ENCODE data around the gene TMEM132D. TPM values are rescaled to one million over a fixed set of nuclear protein-coding genes. Genes with fewer than 3 reads are reported as not detected.

TMEM132D gene
- total RNA-seq, 2 experiments from 2014 or later = not detected

GRCh38 chr12:129109174-129110001, 794.4 kb downstream of the TMEM132D start:
- no peaks in the 10 kb centered on the region for H3K9me3 Mint-ChIP-seq
- no peak overlapping the region for H3K4me3 Mint-ChIP-seq
- H3K4me1 Mint-ChIP-seq = no peaks in the 10 kb centered on the region
- no peak overlapping the region for H3K27ac Mint-ChIP-seq
- ChIA-PET POLR2A (no interaction called here), CTCF (no interaction called here)
- H3K27me3 Mint-ChIP-seq = no peaks in the 10 kb centered on the region
- H3K36me3 Mint-ChIP-seq (ENCODE audit: low read depth) = no peaks in the 10 kb centered on the region
- DNase-seq = no peak

GRCh38 chr12:129106772-129107171, 797.1 kb downstream of the TMEM132D start:
- Mint-ChIP-seq H3K4me3 (no peak overlapping the region), H3K4me1 (no peaks in the 10 kb centered on the region), H3K9me3 (peaks cover 4% of the 10 kb centered on the region), H3K27me3 (no peaks in the 10 kb centered on the region), H3K36me3 (ENCODE audit: low read depth) (no peaks in the 10 kb centered on the region), H3K27ac (no peak overlapping the region)
- CTCF ChIA-PET = no interaction called here
- no peak for DNase-seq
- POLR2A ChIA-PET = no interaction called here

- no peaks in the 10 kb centered on the region for H3K4me1 Mint-ChIP-seq
Measured at GRCh38 chr12:129103231-129103630, 800.6 kb downstream of the TMEM132D start.

DNA sequence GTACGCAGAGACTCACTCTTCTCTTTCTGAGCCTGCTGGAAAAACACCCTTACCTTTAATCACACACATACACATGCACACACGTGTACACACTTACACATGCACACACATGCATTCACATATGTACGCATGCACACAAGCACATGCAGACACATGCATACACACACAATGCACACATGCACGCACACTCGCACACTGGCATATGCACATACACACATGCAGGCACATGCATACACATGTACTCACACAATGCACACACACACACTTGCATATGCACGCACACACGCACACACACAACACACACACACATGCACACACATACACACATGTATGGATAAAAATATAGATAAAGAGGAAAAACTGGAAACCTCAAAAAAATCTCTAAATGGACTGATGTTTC, 801.6 kb downstream of the TMEM132D start:
- ChIA-PET CTCF (no interaction called here), POLR2A (no interaction called here)
- Mint-ChIP-seq H3K36me3 (ENCODE audit: low read depth) (no peaks in the 10 kb centered on the region), H3K27me3 (no peaks in the 10 kb centered on the region), H3K4me3 (no peak overlapping the region), H3K9me3 (peaks cover 12% of the 10 kb centered on the region), H3K4me1 (no peaks in the 10 kb centered on the region), H3K27ac (no peak overlapping the region)
- DNase-seq = no peak

More at GRCh38 chr12:129103231-129103630, 800.6 kb downstream of the TMEM132D start:
- ChIA-PET POLR2A (no interaction called here), CTCF (no interaction called here)
- H3K4me3 Mint-ChIP-seq = no peak overlapping the region
- H3K27ac Mint-ChIP-seq = no peak overlapping the region
- no peaks in the 10 kb centered on the region for H3K36me3 Mint-ChIP-seq (ENCODE audit: low read depth)
- no peaks in the 10 kb centered on the region for H3K27me3 Mint-ChIP-seq
- H3K9me3 Mint-ChIP-seq = peaks cover 12% of the 10 kb centered on the region
- no peak for DNase-seq

- Mint-ChIP-seq H3K27me3 (no peaks in the 10 kb centered on the region), H3K4me3 (no peak overlapping the region), H3K36me3 (ENCODE audit: low read depth) (no peaks in the 10 kb centered on the region), H3K4me1 (no peaks in the 10 kb centered on the region), H3K27ac (no peak overlapping the region), H3K9me3 (peaks cover 12% of the 10 kb centered on the region)
- ChIA-PET POLR2A (no interaction called here), CTCF (no interaction called here)
- DNase-seq = no peak
Measured at GRCh38 chr12:129101816-129102215, 802.0 kb downstream of the TMEM132D start.

DNA sequence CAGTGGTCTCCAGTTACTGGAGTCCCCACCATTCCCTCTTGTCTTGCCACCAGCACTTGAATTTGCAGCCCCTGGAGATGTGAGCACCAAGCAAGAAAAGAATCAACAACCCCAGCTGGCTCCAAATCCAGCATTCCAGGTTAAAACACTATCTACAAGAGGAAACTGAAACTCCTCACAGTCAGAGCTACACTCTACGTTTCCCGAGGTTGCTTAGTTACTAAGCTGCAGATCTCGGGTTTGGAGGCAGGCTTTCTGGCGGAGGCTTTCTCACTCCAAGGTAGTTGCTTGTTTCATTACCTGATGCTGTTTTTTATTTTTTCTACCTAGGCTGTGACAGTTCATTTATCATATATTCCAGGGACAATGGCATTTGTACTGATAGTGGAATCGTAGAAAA, 802.4 kb downstream of the TMEM132D start:
- no peaks in the 10 kb centered on the region for H3K4me1 Mint-ChIP-seq
- CTCF ChIA-PET = no interaction called here
- POLR2A ChIA-PET = no interaction called here
- peaks cover 12% of the 10 kb centered on the region for H3K9me3 Mint-ChIP-seq
- no peaks in the 10 kb centered on the region for H3K36me3 Mint-ChIP-seq (ENCODE audit: low read depth)
- no peak overlapping the region for H3K4me3 Mint-ChIP-seq
- no peaks in the 10 kb centered on the region for H3K27me3 Mint-ChIP-seq
- H3K27ac Mint-ChIP-seq = no peak overlapping the region
- no peak for DNase-seq

DNA sequence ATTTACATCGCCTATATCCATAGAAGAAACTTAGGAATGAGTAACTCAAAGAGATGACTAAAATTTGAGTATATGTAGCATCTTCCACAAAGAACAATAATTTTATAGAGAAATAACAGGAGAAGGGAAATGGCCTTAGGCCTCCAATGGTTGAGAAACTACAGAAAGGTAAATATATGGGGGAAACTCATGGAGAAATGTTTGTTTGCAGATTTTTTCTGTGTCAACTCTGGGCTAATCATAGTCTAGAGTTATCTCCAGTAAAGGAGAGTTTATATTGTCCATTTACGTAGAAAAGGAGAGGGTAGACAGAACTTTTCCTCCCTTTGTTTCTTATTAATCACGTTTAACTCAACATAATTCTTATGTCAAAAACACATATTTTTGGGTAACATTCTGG, 806.4 kb downstream of the TMEM132D start:
- ChIA-PET CTCF (no interaction called here), POLR2A (no interaction called here)
- Mint-ChIP-seq H3K27me3 (no peaks in the 10 kb centered on the region), H3K4me1 (no peaks in the 10 kb centered on the region), H3K9me3 (peaks cover 11% of the 10 kb centered on the region), H3K36me3 (ENCODE audit: low read depth) (no peaks in the 10 kb centered on the region), H3K4me3 (no peak overlapping the region), H3K27ac (no peak overlapping the region)
- DNase-seq = no peak

DNA sequence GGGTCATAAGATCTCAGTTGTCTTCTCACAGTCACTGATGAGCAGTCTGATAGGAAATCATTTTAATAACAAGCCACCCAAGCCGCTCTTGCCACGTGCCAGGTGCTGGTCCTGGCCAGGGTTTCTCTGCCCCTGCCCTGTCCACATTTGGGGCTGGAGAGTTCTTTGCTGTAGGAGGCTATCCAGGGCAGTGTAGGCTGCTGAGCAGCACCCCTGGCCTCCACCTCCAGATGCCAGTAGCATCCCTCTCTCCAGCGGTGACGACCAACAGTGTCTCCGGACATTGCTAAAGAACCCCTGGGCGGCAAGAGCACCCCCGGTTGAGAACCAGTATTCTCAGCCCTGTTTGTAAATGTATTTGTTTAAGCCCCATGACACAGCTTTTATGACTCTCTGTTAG, 806.9 kb downstream of the TMEM132D start:
- POLR2A ChIA-PET = no interaction called here
- CTCF ChIA-PET = no interaction called here
- H3K4me3 Mint-ChIP-seq = no peak overlapping the region
- no peak overlapping the region for H3K27ac Mint-ChIP-seq
- H3K9me3 Mint-ChIP-seq = peaks cover 10% of the 10 kb centered on the region
- H3K4me1 Mint-ChIP-seq = no peaks in the 10 kb centered on the region
- H3K27me3 Mint-ChIP-seq = no peaks in the 10 kb centered on the region
- no peak for DNase-seq
- H3K36me3 Mint-ChIP-seq (ENCODE audit: low read depth) = no peaks in the 10 kb centered on the region

GRCh38 chr12:129096184-129096583, 807.6 kb downstream of the TMEM132D start:
- no peaks in the 10 kb centered on the region for H3K4me1 Mint-ChIP-seq
- ChIA-PET CTCF (interaction anchor here (0.5 kb wide), 1 partner anchor 549 kb away, joined by 4 read pairs; no protein-coding TSS in a partner anchor), POLR2A (no interaction called here)
- H3K9me3 Mint-ChIP-seq = peaks cover 10% of the 10 kb centered on the region
- no peaks in the 10 kb centered on the region for H3K27me3 Mint-ChIP-seq
- no peak overlapping the region for H3K27ac Mint-ChIP-seq
- H3K36me3 Mint-ChIP-seq (ENCODE audit: low read depth) = no peaks in the 10 kb centered on the region
- H3K4me3 Mint-ChIP-seq = no peak overlapping the region
- DNase-seq = no peak

GRCh38 chr12:129089576-129089975, 814.2 kb downstream of the TMEM132D start:
- ChIA-PET POLR2A (no interaction called here), CTCF (no interaction called here)
- no peaks in the 10 kb centered on the region for H3K4me1 Mint-ChIP-seq
- no peaks in the 10 kb centered on the region for H3K27me3 Mint-ChIP-seq
- no peaks in the 10 kb centered on the region for H3K36me3 Mint-ChIP-seq (ENCODE audit: low read depth)
- no peak for DNase-seq
- no peak overlapping the region for H3K27ac Mint-ChIP-seq
- no peak overlapping the region for H3K4me3 Mint-ChIP-seq
- peaks cover 6% of the 10 kb centered on the region for H3K9me3 Mint-ChIP-seq

- no peak overlapping the region for H3K27ac Mint-ChIP-seq
- ChIA-PET POLR2A (no interaction called here), CTCF (interaction anchor here (0.6 kb wide), 1 partner anchor 747 kb away, joined by 5 read pairs; no protein-coding TSS in a partner anchor)
- H3K4me3 Mint-ChIP-seq = no peak overlapping the region
- no peaks in the 10 kb centered on the region for H3K27me3 Mint-ChIP-seq
- DNase-seq = no peak
- peaks cover 6% of the 10 kb centered on the region for H3K9me3 Mint-ChIP-seq
- no peaks in the 10 kb centered on the region for H3K36me3 Mint-ChIP-seq (ENCODE audit: low read depth)
- no peaks in the 10 kb centered on the region for H3K4me1 Mint-ChIP-seq
Measured at GRCh38 chr12:129084875-129085826, 818.7 kb downstream of the TMEM132D start.

- H3K4me3 Mint-ChIP-seq = no peak overlapping the region
- CTCF ChIA-PET = interaction anchor here (1.1 kb wide), 1 partner anchor 19 kb away, joined by 3 read pairs; no protein-coding TSS in a partner anchor
- no peak for DNase-seq
- no peaks in the 10 kb centered on the region for H3K36me3 Mint-ChIP-seq (ENCODE audit: low read depth)
- no peak overlapping the region for H3K27ac Mint-ChIP-seq
- peaks cover 3% of the 10 kb centered on the region for H3K9me3 Mint-ChIP-seq
- POLR2A ChIA-PET = interaction anchor here (0.6 kb wide), 1 partner anchor 187 kb away, joined by 3 read pairs; no protein-coding TSS in a partner anchor
- H3K4me1 Mint-ChIP-seq = no peaks in the 10 kb centered on the region
- no peaks in the 10 kb centered on the region for H3K27me3 Mint-ChIP-seq
Measured at GRCh38 chr12:129083121-129083840, 820.5 kb downstream of the TMEM132D start.

- Mint-ChIP-seq H3K4me3 (no peak overlapping the region), H3K4me1 (no peaks in the 10 kb centered on the region), H3K9me3 (peaks cover 3% of the 10 kb centered on the region), H3K36me3 (ENCODE audit: low read depth) (no peaks in the 10 kb centered on the region), H3K27me3 (no peaks in the 10 kb centered on the region), H3K27ac (no peak overlapping the region)
- POLR2A ChIA-PET = no interaction called here
- no peak for DNase-seq
- CTCF ChIA-PET = no interaction called here
Measured at GRCh38 chr12:129082441-129082840, 821.4 kb downstream of the TMEM132D start.

All from activated CD4-positive, alpha-beta T cell treated with anti-CD3 and anti-CD28 coated beads, Interleukin-2, amount 10 ng/mL, durations not matched to agents 7 days and 5 days (primary cell).